Measurements from ENCODE around the gene AP3D1.

Gene AP3D1

DNA sequence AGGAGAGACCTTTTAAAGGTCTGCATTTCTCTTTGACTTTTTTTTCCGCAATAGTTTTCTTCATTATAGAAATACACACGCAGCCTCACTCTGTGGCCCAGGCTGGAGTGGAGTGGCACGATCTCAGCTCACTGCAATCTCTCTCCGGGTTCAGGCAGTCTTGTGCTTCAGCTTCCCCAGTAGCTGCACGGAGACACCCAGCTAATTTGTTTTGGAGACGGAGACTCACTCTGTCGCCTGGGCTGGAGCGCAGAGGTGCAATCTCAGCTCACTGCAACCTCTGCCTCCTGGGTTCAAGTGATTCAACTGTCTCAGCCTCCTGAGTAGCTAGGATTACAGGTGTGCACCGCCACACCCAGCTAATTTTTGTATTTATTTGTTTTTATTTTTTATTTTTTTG lies 88.6 kb downstream of the AP3D1 start:
- DNase-seq (ENCODE audit: low spot score) = no peak
- H3K4me1 ChIP-seq (ENCODE audit: insufficient read depth, poor library complexity, severe bottlenecking) = peaks cover 26% of the 10 kb centered on the region
- H3K4me3 ChIP-seq (ENCODE audit: severe bottlenecking) = no peak overlapping the region
- H3K27ac ChIP-seq (ENCODE audit: poor library complexity, severe bottlenecking) = peak overlapping the region; percentile 97
- no peaks in the 10 kb centered on the region for H3K9me3 ChIP-seq (ENCODE audit: severe bottlenecking)
- TF ChIP-seq, protein P1, sequence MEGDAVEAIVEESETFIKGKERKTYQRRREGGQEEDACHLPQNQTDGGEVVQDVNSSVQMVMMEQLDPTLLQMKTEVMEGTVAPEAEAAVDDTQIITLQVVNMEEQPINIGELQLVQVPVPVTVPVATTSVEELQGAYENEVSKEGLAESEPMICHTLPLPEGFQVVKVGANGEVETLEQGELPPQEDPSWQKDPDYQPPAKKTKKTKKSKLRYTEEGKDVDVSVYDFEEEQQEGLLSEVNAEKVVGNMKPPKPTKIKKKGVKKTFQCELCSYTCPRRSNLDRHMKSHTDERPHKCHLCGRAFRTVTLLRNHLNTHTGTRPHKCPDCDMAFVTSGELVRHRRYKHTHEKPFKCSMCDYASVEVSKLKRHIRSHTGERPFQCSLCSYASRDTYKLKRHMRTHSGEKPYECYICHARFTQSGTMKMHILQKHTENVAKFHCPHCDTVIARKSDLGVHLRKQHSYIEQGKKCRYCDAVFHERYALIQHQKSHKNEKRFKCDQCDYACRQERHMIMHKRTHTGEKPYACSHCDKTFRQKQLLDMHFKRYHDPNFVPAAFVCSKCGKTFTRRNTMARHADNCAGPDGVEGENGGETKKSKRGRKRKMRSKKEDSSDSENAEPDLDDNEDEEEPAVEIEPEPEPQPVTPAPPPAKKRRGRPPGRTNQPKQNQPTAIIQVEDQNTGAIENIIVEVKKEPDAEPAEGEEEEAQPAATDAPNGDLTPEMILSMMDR (IDR thresholded peaks at IDR 0.05; ENCODE audit: poor library complexity, severe bottlenecking) = no peak
- no peaks in the 10 kb centered on the region for H3K36me3 ChIP-seq (ENCODE audit: low read depth)
- H3K27me3 ChIP-seq (ENCODE audit: insufficient read depth, poor library complexity, severe bottlenecking) = no peaks in the 10 kb centered on the region
- no peak for ATAC-seq (ENCODE audit: low read depth)

DNA sequence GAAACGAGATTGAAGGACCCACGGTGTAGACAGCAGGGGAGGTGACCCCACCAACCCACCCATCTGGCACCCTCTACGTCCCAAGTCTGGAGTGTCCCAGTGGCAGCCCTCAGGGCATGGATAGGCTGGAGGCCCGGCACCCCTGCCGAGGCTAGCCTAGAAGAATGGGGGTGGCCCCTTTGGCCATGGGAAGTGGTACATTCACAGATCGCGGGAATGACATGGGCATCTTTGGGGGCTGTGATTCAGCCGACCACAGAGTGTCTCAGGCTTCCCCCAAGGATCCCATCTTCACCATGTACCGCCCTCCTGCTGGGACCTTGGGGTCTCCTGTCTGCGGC lies 89.0 kb downstream of the AP3D1 start:
- Histone ChIP-seq H3K9me3 (ENCODE audit: severe bottlenecking) (no peaks in the 10 kb centered on the region), H3K27me3 (ENCODE audit: insufficient read depth, poor library complexity, severe bottlenecking) (no peaks in the 10 kb centered on the region), H3K36me3 (ENCODE audit: low read depth) (no peaks in the 10 kb centered on the region), H3K4me3 (ENCODE audit: severe bottlenecking) (peak overlapping the region; percentile 36), H3K4me1 (ENCODE audit: insufficient read depth, poor library complexity, severe bottlenecking) (peaks cover 26% of the 10 kb centered on the region), H3K27ac (ENCODE audit: poor library complexity, severe bottlenecking) (peak overlapping the region; percentile 97)
- ATAC-seq (ENCODE audit: low read depth) (no peak), DNase-seq (ENCODE audit: low spot score) (no peak)
- TF ChIP-seq, protein P1 (IDR thresholded peaks at IDR 0.05; ENCODE audit: poor library complexity, severe bottlenecking) = no peak

DNA sequence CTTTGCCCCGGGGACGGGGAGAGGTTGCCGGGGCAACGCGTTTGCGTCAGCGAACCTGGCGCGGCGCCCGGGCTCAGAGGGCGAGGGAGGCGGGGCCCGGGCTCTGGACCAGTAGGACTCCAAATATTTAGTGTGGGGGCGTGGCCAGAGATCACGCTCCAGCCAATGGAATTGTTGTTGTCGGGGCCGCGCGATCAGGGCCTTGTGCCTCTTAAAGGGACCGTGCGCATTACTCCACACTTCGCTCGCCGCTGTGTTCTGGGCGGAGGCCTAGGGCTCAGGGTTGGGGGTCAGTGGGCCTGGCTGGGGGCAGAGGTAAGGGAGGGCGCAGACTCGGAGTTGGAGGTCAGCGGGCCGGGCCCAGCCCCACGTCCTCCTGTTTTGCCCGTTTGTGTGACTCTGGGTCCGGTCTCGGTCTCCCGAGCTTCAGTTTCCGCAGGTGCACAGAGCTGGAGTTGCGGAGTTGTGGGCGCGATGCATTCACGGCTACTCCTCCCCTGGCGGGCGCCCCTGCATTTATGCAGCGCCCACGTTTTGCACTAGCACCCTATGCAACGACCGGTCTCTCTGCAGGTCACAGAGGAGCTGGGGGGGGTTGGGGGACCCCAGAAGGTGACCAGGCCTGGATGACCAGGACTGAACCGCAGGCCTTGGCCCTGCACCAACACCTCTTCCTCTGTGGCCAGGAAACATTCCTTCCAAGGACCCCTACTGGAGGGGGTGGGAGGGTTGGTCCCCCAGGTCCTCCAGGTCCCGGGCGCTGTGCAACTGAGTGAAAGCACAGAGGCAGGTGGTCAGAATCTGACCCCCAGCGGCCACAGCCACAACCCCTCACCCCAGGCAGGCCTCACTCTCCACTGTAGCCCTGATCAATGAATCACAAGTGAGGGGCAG lies 89.6 kb downstream of the AP3D1 start:
- no peaks in the 10 kb centered on the region for H3K36me3 ChIP-seq (ENCODE audit: low read depth)
- peaks cover 26% of the 10 kb centered on the region for H3K4me1 ChIP-seq (ENCODE audit: insufficient read depth, poor library complexity, severe bottlenecking)
- ATAC-seq (ENCODE audit: low read depth) (peak; percentile 76), DNase-seq (ENCODE audit: low spot score) (peak; percentile 96)
- H3K9me3 ChIP-seq (ENCODE audit: severe bottlenecking) = no peaks in the 10 kb centered on the region
- no peaks in the 10 kb centered on the region for H3K27me3 ChIP-seq (ENCODE audit: insufficient read depth, poor library complexity, severe bottlenecking)
- peak overlapping the region; percentile 36 for H3K4me3 ChIP-seq (ENCODE audit: severe bottlenecking)
- H3K27ac ChIP-seq (ENCODE audit: poor library complexity, severe bottlenecking) = peak overlapping the region; percentile 97
- TF ChIP-seq, protein P1 (IDR thresholded peaks at IDR 0.05; ENCODE audit: poor library complexity, severe bottlenecking) = no peak

DNA sequence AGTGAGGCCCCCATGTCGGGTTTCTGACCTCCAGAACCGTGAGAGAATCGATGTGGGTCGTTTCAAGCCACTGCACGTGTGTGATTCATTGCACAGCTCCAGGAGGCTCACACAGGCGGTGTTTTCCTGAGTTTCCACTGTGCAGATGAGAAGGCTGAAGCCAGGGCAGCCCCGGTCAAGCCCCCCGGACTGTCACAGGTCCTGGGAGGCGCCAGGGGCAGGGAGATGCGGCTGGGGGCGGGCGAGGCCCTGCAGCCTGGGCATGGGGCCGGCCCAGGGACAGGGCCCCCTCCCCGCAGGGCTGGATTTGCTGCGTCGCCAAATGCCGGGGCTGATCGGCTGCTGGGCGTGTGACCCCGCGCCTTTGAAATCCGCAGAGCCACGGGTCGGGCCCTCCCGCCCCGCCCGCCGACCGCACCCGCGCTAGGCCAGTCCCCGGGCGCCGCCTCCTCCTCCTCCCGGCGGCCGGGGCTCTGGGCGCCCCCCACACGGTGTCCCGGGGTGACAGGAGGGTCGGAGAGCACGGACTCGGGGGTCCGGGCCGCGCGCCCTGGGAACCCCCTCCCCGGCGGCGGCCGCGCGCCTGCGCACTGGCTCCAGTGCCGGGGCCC lies 90.4 kb downstream of the AP3D1 start:
- H3K9me3 ChIP-seq (ENCODE audit: severe bottlenecking) = no peaks in the 10 kb centered on the region
- peak overlapping the region; percentile 97 for H3K27ac ChIP-seq (ENCODE audit: poor library complexity, severe bottlenecking)
- DNase-seq (ENCODE audit: low spot score) = no peak
- peak; percentile 11; the same call in 2 of the 3 replicates for ATAC-seq (ENCODE audit: low read depth)
- TF ChIP-seq, protein P1 (IDR thresholded peaks at IDR 0.05; ENCODE audit: poor library complexity, severe bottlenecking) = no peak
- peak overlapping the region; percentile 36 for H3K4me3 ChIP-seq (ENCODE audit: severe bottlenecking)
- H3K27me3 ChIP-seq (ENCODE audit: insufficient read depth, poor library complexity, severe bottlenecking) = no peaks in the 10 kb centered on the region
- no peaks in the 10 kb centered on the region for H3K36me3 ChIP-seq (ENCODE audit: low read depth)
- H3K4me1 ChIP-seq (ENCODE audit: insufficient read depth, poor library complexity, severe bottlenecking) = peaks cover 28% of the 10 kb centered on the region
